Non-pigmented ciliary epithelial cell (primary cell): ENCODE data around the gene SMARCA2.

ENCODE experiments used
- DNase-seq: peaks from one replicate; pipeline ENCODE4 v3.0.0-alpha.2; 2010; ENCODE audit warnings: low read depth

SMARCA2 gene

GRCh38 chr9:2177121-2177520 is 162.0 kb downstream of the SMARCA2 start:
- no peak for DNase-seq

GRCh38 chr9:2178034-2178734 is 163.0 kb downstream of the SMARCA2 start:
- DNase-seq = no peak

GRCh38 chr9:2179567-2179966 is 164.4 kb downstream of the SMARCA2 start:
- no peak for DNase-seq

- no peak for DNase-seq
Measured at GRCh38 chr9:2180154-2180553, 165.0 kb downstream of the SMARCA2 start.

- no peak for DNase-seq
Measured at GRCh38 chr9:2180704-2181103, 165.6 kb downstream of the SMARCA2 start.

- no peak for DNase-seq
Measured at GRCh38 chr9:2181792-2182191, 166.6 kb downstream of the SMARCA2 start.

GRCh38 chr9:2190939-2191608 is 175.9 kb downstream of the SMARCA2 start:
- DNase-seq = no peak

GRCh38 chr9:2191609-2191972 is 176.4 kb downstream of the SMARCA2 start:
- DNase-seq = no peak

GRCh38 chr9:2192356-2192979 is 177.3 kb downstream of the SMARCA2 start:
- DNase-seq = no peak

- DNase-seq = no peak
Measured at GRCh38 chr9:2193552-2193951, 178.4 kb downstream of the SMARCA2 start.

- DNase-seq = no peak
Measured at GRCh38 chr9:2195211-2195610, 180.1 kb downstream of the SMARCA2 start.

GRCh38 chr9:2196757-2197156 is 181.6 kb downstream of the SMARCA2 start:
- DNase-seq = no peak

GRCh38 chr9:2198956-2199635 is 183.9 kb downstream of the SMARCA2 start:
- DNase-seq = no peak

- DNase-seq = no peak
Measured at GRCh38 chr9:2199999-2200796, 185.1 kb downstream of the SMARCA2 start.

GRCh38 chr9:2208465-2208864 is 193.3 kb downstream of the SMARCA2 start:
- DNase-seq = no peak

- no peak for DNase-seq
Measured at GRCh38 chr9:2208991-2209390, 193.8 kb downstream of the SMARCA2 start.

- no peak for DNase-seq
Measured at GRCh38 chr9:2209400-2209799, 194.3 kb downstream of the SMARCA2 start.

GRCh38 chr9:2210201-2210600 is 195.1 kb downstream of the SMARCA2 start:
- DNase-seq = no peak

GRCh38 chr9:2213830-2214468 is 198.8 kb downstream of the SMARCA2 start:
- no peak for DNase-seq

GRCh38 chr9:2214707-2215106 is 199.6 kb downstream of the SMARCA2 start:
- DNase-seq = no peak

GRCh38 chr9:2215921-2216441 is 200.8 kb downstream of the SMARCA2 start:
- DNase-seq = no peak
